Right renal pelvis (tissue), 4 donors: ENCODE results near the gene CCK. TPM values are rescaled to one million over a fixed set of nuclear protein-coding genes. Genes with fewer than 3 reads are reported as not detected.
A peak's percentile ranks its signal among the peaks of the same experiment; 100 is the strongest.
"Not testable (repeated sequence)": the region's sequence is repeated elsewhere in the genome, so short reads cannot be mapped to it uniquely, and the experiment has no call there.

ENCODE experiments used
- DNase-seq, 4 donors: peaks; one replicate each; pipeline ENCODE4 v3.0.0-alpha.2; 2013; ENCODE audit warnings: low read depth in 4 of 4, low spot score in 3 of 4, missing footprints in 1 of 4
- polyA plus RNA-seq, 4 donors: library from polyadenylated mRNA; unstranded; fragments of 120-200 nt; gene quantifications; one replicate each; pipeline ENCODE4 v1.2.1, GENCODE V29; 2013; ENCODE audit not compliant: insufficient read length in 4 of 4

The CCK gene, protein sequence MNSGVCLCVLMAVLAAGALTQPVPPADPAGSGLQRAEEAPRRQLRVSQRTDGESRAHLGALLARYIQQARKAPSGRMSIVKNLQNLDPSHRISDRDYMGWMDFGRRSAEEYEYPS
- polyA plus RNA-seq = under 1 TPM in 3 of 4 donors, not detected in 1; 0.28 to 0.44 (median 0.30) TPM

DNA sequence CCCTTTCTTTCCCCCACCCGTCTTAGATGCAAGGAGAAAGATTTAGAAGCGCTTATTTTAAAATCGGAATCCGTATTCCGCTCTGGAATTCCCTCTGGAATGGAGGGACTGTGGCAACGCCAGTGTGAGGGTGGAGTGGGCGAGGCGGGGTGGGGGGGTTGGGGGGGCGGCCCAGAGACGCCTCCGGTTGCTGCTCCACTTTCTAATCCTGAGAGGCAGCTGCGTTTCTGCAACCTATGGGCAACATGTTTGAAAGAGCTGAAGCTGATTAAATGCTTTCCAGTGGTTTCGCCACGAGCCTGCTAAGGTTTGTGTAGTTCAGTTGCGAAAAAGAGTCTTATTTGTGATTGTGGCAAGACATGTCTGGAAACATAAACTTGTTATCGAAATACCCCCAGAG lies at the start of gene CCK:
Gene CCK, minus strand, starts transcription at position 101 of the 400 bp plus-strand sequence. CDS start 2,555 bp downstream, outside the sequence.
- no peak for DNase-seq

DNA sequence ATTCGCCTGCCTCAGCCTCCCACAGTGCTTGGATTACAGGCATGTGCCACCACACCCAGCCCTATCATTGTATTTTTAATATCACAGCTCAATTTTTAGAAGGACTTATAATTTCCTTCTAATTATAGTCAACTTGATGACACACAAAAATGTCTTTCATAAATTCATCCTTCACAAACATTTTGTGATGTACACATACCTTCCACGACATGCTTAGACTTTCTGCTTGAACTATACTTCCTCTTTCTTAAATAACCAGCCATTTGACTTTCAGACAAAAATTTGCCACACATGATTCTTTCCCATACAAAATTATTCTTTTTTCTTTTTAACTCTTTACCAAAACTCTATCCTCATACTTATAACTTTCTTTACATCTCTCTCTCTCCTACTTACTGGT lies 48.4 kb upstream of the CCK start:
- no peak for DNase-seq

DNA sequence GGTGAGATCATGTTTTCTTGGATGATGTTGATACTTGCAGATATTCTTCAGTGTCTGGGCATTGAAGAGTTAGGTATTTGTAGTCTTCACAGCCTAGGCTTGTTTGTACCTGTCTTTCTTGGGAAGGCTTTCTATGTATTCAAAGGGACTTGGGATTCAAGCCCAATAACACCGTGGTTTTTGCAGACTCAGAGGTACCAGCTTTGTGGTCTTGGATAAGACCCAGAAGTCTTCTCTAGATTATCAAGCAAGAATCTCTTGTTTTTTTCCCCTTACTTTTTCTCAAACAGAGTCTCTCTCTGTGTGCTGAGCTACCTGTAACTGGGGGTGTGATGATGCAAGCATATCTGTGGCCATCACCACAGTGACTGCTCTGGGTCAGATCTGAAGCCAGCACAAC lies 42.7 kb upstream of the CCK start:
- DNase-seq = no peak

DNA sequence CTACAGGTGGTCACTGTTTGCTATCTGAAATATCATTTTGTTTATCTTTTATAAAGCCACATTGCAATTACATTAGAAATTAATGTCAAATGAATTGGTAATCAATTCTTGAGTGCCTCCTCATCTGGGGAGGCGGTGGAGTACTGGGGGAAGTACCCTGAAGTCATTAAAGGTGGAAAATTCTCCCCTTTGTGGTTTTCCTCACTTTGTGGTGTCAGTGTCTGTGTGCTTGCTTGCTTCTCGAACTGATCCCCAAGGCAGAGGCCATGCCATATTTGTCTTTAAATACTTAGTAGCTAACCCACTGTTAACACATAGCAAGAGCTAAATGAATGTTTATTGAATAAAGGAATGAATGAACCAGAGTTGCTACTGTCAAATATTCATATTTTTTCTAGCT lies 40.5 kb upstream of the CCK start:
- no peak for DNase-seq

DNA sequence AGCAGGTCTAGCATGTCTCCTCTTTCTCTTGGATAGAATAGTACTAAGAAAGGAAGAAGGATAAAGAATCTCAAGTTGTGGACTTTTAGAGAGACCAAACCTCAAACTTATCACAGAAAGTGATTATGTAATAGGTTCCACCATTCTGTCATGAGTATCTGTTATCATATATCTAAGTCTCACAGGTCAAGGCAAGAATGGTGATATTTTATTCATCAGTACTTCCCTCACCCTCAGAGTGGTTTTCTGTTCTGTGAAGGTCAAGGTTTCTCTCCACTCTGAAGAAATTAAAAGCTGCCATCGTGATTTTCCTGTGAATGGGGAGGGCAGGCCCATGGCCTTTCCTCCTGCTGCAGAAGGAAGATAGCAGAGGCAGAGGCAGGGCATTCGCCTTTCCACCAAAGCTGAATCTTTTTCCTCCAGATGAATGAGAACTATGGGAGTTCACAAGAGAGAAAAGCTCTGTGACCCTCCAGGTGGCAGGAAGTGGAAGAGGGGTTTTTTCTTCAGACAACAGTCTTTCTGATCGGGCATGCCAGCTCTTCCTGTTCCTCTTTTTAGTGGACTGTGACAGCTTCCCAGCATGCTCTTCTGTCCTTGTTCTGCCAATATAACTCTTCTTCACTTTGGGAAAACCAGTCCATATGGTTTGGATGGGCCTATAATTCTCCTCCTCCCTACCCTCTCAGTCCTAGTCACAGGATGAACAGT lies 37.1 kb upstream of the CCK start:
- DNase-seq = no peak

DNA sequence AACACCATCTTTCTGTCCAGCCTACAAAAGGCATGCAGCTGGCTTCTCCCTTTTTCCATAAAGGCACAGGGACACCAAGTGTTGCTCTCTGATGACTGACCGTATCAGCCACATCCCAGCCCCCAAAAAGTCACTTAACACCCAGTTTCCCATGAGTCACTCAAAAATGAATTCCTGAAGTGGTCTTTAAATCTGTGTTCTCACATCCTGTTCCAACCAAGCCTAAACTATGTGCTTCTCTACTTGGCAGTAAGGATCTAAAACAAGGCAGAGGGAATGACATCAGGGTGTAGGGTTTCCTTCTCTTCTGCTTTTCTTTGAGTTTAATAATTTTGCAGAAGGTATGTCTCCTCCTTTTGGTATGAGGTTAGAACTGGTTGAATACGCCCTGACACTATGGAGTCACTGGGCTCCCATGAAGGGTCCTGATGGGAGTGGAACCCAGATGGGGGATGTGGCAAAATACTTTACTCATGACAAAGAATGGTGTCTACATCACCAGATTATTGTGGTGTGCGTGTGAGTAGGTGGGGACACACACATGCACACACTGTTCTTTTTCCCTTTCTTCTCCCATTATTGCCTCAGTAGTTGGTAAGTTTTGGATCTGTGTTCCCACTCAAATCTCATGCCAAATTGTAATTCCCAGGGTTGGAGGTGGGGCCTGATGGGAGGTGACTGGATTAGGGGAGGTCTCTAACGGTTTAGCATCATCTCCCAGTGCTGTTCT lies 35.6 kb upstream of the CCK start:
- DNase-seq = no peak

DNA sequence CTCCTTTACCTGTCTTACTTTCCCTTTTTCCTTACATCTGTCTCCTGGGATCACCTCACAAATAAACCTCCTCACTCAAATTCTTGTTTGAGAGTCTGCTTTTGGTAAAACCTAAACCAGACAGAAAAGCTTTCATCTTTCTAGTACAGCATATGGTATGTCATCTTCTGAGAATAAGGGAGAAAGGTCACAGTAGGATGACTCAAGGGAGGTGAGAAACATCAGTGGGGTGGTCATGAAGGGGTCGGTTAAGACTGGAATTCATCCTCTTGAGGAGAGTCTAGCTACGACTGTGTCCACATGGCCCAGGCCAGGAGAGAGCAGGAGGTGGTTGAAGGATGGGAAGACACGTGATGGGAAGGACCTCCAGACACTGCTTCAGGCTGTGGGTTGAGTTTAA lies 34.8 kb upstream of the CCK start:
- no peak for DNase-seq

DNA sequence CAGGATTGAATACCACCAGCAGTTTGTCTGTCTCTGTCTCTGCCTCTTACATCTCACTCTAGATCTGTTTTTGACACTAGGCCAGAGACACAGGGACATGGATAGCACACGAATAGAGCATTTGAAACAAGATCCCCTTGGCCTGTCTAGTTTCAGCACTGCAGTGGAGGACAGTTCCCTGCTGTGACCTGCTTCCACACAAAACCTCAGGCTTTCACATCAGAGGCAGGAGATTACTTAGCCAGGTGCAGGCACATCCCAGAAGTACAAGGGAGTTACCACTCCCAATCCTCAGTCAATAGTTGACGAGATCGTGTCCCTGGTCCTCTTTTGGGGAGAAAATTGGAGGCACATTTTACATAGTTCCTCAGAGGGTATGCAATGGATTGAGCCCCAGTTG lies 34.0 kb upstream of the CCK start:
- peak; percentile 54 to 69 (median 58) for DNase-seq

DNA sequence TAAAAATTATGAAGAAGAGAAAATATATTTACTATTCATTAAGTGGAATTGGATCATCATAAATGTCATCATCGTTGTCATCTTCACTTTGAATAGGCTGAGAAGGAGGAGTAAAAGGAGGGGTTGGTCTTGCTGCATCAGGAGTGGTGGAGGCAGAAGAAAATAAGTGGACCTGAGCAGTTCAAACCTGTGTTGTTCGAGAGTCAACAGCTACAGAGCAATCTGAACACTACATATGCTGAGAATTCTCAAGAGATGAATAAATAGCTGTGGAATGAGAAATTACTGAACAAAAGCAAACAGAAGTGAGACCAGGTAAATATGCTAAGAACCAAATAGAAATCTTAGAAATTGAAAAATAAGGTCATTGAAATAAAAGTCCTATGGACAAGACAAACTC lies 32.3 kb upstream of the CCK start:
- DNase-seq = no peak

DNA sequence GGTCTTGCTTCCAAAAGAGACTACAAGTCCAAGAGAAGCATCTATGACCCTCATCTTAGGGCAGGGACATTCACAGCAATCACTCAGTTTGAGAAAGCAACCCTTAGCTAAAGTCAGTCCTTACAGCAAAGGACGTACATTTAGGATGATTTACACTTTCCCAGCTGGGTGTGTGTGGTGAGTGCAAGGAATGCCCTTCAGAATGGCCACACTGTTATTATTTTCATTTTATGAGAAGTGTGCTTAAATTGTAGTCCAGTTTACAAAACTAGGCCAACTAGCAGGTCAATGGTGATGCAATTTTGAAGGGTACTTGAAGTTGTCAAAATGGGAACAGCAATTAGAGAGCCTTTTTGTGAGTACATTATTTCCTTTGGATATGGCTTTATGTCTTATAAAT lies 26.0 kb upstream of the CCK start:
- DNase-seq = no peak

DNA sequence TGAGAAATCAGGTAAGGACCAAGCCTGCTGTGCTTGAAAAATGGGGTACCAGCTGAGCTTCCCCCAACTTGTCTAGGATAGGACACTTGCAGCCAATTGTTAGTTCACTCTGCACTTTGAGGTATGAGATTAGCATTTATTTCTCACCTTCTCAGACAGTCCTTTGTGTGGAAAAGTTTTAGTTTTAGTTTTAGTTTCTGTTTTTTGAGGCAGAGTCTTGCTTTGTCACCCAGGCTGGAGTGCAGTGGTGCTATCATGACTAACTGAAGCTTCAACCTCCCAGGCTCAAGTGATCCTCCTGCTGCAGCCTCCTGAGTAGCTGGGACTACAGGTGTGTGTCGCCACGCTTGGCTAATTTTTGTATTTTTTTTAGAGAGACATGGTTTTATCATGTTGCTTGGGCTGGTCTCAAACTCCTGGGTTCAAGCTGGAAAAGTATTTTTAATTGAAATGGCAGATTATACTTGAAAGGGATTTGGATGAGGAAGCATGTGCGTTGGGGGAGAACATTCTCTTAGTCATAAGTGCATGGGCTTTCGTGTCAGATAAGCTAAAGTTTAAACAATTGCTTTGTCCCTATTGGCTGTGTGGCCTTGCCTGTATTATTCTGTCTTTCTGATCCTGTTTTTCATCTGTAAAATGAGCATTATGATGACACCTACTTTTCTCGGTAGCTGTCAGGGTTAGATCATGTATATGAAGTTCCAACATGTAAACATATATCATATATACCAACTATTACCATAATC lies 25.2 kb upstream of the CCK start:
- DNase-seq = no peak

DNA sequence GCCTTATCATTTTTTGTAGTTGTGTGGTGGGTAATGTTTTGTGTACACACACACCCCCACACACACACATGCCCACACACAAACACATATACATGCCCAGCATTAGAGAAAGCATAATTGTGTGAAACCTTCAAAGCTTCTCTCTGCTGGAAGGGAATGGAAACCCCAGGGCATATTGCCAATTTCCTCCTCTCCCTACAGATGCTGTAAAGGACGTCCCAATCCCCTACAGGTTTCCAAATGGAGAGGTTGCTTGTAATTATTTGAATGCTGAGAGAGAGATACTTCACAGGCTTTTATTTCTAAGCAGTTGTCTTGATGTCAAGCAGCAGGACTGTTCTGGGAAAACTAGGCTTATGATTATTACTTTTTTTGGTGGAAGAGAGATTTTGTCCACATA lies 23.0 kb upstream of the CCK start:
- DNase-seq = no peak

DNA sequence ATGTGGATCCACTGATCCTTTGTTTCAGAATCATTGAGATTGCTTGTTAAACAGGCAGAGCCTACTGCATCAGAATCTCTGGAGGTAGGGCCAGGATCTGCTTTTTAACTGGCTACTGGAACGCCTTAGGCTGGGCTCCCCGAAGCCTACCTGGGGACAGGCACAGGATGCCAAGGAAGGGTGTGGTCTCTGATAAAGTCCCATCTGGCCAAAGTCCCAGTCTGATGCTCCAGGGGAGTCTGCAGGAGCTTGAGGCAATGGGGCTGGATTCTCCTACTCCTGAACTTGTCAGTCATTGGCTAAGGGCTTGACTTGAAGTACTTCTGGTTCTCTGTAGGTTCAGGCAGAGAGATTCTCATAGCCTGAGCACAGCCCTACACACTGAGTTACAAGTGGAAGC lies 22.4 kb upstream of the CCK start:
- DNase-seq = no peak

DNA sequence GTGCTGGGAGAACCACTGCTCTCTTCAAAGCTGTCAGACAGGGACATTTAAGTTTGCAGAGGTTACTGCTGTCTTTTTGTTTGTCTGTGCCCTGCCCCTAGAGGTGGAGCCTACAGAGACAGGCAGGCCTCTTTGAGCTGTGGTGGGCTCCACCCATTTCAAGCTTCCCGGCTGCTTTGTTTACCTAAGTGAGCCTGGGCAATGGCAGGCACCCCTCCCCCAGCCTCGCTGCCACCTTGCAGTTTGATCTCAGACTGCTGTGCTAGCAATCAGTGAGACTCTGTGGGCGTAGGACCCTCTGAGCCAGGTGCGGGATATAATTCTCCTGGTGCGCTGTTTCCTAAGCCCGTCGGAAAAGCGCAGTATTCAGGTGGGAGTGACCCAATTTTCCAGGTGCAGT lies 21.4 kb upstream of the CCK start:
- DNase-seq = not testable (repeated sequence)

DNA sequence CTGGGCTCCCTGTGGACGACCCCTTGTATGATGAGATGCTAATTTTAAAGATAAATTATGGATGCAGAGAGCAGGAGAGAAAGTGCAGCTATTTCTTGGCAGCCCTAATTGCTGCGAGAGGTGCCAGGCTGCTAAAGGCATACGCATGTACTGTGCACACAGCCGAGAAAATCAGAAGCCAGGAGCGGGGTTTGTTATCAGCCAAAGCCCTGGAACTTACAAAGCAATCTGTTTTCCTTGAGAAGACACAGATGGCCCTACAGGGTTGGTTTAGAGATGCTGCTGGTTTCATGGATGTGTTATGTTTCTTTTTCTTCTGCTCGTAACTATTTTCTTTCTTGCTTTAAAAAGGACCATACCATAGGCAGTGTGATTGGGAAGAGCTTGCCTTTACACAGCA lies 11.7 kb upstream of the CCK start:
- DNase-seq = no peak

DNA sequence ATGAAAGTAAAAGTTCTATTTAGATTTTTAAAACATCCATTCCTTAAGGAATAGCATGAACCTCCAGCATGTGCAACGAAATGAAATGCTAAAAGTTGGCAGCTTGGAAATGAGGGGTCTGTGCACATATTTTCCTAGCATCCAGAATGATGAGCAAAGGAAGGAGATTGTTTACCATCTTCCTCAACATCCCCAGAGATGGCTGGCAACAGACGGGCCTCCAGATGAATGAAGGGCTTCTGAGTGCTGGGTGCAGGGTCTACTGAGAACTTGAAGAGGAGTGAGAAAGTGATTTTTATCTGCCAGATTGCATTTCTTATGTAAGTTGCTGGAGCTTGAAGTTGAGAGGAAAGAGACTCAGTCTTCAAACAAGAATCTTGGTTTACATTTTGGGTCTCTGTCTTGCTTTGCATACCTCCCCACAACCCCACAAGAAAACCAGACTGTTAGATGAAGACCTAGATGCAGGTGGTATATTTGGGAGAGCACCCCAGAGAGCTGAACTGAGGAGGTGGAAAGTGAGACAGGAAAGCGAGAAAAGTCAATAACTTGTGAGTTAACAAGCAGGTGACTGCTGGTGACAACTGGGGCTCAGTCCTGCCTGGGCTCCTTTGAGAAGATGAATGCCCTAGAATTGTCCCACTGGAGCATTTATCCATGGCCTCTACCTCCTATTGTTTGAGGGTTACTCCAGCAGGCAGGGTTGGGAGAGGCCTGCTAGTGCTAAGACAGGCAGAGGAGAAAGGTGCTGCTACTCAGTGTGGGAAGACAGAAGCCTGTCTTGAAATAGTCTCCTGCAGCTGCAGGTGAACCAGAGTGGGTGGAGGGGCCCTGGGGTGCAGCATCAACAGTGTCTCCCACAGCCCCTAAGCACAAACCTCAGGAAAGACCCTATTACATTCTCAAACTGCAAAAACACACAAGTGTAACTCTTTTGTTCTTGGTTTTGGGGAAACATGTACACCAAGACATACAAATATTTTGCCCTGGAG lies 10.5 kb upstream of the CCK start:
- DNase-seq = no peak

DNA sequence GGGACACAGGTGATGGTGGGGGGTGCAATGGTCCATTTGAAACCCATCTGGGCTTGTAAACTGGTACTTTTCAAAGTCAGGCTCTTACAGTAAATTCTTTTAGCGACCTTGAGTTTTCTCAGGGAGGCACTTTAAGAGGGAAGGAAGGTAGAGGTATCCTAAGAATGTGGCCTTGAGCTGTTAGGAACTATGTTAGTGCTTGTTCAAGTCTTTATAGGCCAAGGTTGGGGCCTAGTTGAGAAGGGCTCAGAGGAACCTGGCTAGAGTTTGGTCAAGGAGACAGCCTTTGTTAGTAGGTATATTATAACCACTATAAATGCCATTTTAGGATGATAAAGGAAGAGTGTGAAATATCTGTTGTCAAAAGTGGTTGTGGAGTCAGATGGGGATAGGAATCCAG lies 9.2 kb upstream of the CCK start:
- no peak for DNase-seq

DNA sequence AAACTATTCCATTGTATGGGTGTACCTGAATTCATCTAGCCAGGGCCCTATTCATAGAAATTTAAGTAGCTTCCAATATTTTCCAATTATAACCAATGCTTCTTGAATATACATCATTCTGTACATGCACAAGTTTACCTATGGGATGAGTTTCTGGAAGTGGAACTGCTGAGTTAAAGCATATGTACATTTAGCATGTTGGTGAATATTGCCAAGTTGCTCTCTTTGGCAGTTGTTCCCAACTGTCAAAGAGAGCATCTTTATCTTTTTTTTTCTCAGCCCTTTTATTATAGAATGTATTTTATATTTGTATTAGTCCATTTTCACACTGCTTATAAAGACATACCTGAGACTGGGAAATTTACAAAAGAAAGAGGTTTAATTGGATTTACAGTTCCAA lies 8.3 kb upstream of the CCK start:
- DNase-seq = no peak

DNA sequence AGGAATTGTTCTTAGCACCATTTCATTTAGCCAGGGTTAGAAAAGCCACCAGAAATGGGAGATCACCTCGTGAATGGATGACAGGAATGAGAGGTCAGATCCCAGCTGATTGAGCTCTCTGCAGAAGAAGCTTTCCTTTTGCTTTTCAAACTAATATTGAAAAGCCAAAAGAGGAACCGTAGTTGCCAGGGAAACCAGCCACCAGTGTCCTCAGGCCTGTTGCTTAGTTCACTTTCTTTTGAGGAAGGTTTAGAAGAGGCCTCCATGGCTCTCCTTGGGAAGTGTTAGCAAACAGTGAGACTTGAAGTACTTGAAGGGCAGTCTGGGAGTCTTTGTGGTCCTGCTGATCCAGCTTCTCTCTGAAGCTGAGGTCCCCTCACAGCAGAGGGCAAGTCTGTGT lies 7.4 kb upstream of the CCK start:
- no peak for DNase-seq

DNA sequence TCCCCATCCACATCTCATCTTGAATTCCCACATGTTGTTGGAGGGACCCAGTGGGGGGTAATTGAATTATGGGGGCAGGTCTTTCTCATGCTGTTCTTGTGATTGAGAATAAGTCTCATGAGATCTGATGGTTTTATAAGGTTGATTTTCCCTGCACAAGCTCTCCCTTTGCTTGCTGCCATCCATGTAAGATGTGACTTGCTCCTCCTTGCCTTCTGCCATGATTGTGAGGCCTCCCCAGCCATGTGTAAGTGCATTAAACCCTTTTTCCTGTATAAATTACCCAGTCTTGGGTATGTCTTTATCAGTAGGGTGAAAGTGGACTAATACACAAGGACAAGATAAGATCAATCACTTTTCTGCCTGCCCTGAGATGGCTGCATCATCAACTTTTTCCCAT lies 5.8 kb upstream of the CCK start:
- no peak for DNase-seq
